Activated T-cell treated with anti-CD3 and anti-CD28 coated beads for 24 hours (primary cell): ENCODE results near the gene F11R.
"Not testable (repeated sequence)": the region's sequence is repeated elsewhere in the genome, so short reads cannot be mapped to it uniquely, and the experiment has no call there.

Experiments used
- DNase-seq: peaks from one replicate; pipeline ENCODE4 v3.0.0-alpha.2; 2020; ENCODE audit warnings: low read depth

The F11R gene

DNA sequence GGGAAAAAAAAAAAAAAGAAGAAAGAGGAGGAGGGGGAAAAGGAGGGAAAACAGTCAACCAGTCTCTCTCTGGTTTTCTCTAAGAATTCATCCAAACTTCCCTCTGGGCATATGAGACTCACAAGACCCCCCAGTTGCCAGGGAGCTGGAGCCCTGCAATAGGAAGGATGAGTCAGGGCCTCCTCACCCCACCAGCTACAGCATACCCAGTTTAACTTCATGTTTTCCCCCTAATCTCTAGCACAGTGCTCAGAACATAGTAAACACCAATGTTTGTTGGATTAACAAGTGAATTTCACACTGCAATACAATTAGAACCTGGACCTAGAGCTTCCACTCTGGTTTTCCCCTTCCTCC lies 7.8 kb downstream of the F11R start:
- DNase-seq, result no peak

DNA sequence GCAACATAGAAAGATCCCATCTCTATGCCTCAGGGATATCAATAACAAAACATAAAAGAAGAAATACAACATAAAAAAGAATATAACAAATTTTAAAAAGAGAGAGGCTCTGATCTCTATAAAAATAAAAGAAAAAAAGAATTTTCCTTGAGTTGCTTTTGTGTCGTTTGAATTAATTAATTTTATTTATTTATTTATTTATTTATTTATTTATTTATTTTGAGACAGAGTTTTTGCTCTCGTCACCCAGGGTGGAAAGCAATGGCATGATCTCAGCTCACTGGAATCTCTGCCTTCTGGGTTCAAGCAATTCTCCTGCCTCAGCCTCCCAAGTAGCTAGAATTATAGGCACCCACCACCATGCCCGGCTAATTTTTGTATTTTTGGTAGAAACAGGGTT lies 8.5 kb downstream of the F11R start:
- no peak for DNase-seq

DNA sequence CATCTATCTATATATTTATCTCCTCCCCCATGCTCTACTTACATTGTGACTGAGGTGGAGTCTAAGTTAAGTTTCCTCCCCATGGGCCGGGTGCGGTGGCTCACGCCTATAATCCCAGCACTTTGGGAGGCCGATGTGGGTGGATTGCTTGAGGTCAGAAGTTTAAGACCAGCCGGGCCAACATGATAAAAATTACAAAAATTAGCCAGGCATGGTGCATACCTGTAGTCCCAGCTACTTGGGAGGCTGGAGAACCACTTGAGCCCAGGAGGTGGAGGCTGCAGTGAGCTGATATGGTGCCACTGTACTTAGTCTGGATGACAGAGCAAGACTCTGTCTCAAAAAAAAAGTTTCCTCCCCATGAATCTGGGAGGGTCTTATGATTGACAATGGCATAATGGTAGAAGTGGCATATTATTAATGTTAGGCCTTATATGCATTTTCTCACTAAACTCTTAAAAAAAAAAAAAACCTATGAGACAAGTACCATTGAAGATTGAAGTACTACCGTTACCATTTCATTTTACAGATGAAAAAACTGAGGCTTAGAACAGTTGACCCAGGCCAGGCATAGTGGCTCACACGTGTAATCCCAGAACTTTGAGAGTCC lies 11.2 kb downstream of the F11R start:
- DNase-seq, result no peak

GRCh38 chr1:161008869-161009510 lies 12.0 kb downstream of the F11R start:
- DNase-seq, result no peak

GRCh38 chr1:161007369-161007768 lies 13.6 kb downstream of the F11R start:
- no peak for DNase-seq

DNA sequence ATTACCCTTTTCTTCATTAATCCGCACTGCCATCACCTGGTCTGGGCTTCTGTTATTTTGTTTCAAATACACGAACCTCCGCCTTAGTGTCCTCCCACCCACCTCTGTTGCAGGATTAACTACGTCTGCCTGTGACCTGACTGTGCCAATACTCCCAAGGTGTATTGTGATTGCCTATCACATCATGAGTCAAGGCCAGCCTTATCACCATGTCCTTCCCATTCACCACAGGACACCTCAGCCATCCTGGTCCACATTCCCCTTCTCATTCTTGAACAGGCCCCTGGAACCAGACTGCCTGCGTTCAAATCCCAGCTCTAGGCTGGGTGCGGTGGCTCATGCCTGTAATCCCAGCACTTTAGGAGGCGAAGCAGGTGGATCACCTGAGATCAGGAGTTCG lies 14.4 kb downstream of the F11R start:
- DNase-seq, result no peak

- no peak for DNase-seq
Measured at GRCh38 chr1:161001525-161001924, 19.4 kb downstream of the F11R start.

DNA sequence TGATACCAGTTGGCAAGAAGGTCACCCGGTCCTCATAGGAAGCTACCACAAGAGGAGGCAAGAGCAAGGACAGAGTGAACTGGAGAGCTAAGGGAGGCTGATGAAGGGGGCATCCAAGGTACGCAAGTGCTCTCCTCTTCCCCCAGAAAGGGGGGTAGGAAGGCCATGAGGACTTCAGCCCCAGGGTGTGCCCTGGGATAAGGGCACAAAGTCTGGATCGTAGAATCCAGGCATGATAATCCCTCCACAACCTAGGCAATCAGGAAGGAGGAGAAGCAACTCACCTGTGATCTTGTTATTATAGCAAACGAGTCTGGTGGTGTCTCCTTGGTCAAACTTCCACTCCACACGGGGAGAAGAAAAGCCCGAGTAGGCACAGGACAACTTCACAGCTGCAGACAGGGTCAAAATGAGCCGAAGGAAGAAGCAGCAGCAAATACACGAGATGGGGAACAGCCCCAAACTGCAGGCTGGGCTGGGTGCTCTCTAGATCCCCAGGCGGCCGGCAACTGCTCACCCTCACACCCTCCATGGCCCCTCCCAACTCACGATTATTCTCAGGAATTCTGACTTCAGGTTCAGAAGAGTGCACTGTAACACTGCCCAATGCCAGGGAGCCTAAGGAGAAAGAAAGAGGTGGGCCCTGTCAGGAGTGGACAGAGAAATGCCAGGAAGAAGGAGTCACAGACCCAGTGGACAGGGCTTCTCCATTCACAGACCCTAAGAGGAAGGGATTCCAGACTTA lies 20.0 kb downstream of the F11R start:
- DNase-seq, result no peak

DNA sequence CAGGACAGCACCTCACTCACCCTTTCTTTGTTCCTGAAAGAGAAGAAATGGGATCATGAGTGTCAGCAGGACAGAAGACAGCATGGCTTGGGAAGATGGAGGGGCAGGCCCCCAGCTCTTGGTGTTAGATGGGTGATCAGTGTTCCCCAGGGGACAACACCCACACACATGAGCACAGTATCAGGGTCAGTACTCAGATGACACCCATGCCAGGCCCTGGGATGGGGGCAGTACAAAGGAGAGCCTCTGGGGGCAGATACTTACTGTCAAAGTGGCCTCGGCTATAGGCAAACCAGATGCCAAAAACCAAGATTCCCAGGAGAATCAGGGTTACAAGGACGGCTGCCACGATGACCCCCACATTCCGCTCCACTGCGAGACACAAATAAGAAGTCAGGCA lies 21.6 kb downstream of the F11R start:
- DNase-seq, result no peak

GRCh38 chr1:160997323-160998038 lies 23.5 kb downstream of the F11R start:
- peak; percentile 37 for DNase-seq

- no peak for DNase-seq
Measured at GRCh38 chr1:160996178-160996577, 24.8 kb downstream of the F11R start.

DNA sequence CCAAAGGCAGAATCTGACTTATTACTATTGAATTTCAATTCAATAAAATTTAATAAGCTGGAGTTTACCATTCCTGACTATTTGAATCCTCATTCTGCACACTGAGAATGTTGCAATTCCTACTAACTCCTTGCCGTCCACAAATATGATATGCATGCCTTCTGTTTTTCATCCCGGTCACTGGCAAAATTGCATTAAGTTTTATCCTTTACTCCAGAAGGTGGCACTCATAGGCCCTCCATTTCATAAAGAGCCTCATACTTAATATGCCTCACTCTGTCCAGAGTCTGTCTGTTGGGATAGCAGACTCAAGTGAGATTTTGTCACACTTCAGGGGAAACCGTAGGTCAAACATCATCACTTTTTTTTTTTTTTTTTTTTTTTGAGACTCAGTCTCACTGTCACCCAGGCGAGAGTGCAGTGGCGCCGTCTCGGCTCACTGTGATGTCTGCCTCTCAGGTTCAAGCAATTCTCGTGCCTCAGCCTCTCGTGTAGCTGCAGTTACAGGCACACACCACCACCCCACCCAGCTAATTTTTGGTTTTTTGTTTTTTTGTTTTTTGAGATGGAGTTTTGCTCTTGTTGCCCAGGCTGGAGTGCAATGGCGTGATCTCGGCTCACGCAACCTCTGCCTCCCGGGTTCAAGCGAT lies 27.3 kb downstream of the F11R start:
- no peak for DNase-seq

DNA sequence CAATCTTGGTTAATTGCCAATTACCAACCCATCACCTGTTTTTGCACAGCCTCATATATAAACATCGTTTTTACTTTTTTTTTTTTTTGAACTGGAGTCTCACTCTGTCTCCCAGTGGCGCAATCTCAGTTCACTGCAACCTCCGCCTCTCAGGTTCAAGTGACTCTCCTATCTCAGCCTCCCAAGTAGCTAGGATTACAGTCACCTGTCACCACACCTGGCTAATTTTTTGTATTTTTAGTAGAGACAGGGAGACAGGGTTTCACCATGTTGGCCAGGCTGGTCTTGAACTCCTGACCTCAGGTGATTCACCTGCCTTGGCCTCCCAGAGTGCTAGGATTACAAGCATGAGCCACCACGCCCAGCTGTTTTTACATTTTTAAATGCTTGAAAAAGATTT lies 28.9 kb downstream of the F11R start:
- DNase-seq, result not testable (repeated sequence)

DNA sequence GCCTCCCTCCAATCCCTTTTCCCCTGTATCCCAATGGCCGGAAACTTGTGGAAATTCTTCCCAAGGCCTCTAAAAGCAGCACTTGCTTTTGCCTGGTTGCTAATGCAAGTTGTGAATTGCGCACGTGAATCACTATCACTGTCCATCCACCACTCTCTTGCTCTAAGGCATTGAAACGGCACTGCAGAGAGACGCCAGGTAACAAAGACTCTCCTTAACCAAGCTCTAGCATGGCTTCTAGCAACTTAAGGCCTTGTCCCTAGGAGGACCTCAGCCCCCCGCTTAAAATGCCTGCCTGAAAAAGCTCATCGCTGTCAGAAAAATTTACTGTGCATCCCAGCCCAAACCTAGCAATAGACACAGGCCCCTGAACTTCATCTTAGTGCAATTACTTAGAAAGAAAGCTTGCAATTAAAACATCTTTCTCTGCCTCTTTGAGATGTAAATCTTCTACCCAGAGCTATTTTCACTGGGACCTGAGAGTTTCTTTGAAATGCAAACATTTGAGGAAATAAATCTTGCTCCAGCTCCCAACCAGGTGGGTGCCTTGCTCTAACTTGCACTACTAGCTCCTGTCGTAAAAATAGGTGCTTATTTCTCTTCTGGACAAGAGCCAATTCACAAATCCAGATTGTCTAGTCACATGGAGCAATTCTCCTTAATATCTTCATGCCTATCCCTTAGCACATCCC lies 33.4 kb downstream of the F11R start:
- no peak for DNase-seq

DNA sequence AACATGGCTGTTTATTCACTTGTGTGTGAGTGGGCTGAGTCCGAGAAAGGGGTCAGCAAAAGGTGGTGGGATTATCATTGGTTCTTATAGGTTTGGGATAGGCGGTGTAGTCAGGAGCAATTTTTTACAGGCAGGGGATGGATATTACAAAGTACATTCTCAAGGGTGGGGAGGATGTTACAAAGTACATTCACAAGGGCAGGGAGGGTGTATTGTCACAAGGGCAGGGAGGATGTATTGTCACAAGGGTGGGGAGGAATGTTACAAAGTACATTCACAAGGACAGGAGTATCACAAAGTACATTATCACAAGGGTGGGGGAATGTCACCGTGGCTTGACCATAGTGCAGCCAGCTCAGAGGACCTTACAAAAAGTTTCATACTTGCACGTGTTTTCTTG lies 35.2 kb downstream of the F11R start:
- no peak for DNase-seq

DNA sequence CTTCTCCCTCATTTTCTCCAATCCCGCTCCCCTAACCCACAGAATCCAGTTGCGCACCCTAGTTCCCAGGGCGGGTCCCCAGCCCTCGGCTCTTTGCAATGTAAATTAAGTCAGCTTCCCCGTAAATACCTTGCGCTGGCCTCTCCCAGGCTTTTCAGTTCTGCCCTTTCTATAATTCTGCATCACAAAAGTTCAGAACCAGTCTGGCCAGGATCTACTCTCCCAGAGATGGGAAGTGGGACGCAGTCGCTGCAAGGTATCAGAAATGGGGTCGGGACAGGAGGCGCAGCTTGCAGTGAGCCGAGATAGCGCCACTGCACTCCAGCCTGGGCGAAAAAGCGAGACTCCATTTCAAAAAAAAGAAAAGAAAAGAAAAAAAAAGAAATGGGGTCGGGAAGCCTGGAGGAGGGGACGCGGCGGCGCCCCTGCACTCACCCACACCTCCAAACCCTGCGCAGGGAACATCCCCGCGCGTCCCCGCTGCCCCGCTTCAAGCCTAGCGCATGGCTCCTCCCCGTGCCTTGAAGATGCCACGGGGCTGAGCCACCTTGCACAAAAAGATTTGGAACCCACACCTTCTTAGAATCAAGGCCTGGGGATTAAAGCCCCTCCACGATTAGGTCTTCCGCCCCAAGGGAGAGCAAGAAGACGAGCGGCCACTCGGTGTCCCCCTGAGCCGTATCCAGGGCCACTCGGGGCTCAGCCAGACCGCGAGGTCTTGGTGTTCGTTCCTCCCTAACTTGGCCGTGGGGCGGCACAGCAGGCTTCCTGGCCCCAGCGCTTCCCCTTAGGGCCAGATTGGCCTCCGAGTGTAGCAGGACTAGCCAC lies 39.2 kb downstream of the F11R start:
- no peak for DNase-seq

DNA sequence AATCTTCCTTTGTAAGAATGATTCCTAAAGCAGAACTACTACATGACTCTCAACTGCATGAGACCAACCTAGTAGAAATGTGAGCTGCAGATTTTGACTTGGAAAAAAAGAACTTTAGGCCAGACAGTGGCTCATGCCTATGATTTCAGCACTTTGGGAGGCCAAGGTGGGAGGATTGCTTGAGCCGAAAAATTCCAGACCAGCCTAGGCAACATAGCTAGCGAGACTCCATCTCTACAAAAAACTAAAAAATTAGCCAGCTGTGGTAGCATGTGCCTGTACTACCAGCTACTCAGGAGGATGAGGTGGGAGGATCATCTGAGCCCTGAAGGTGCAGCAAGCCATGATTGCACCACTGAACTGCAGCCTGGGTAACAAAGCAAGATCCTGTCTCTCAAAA lies 41.7 kb downstream of the F11R start:
- DNase-seq, result no peak

DNA sequence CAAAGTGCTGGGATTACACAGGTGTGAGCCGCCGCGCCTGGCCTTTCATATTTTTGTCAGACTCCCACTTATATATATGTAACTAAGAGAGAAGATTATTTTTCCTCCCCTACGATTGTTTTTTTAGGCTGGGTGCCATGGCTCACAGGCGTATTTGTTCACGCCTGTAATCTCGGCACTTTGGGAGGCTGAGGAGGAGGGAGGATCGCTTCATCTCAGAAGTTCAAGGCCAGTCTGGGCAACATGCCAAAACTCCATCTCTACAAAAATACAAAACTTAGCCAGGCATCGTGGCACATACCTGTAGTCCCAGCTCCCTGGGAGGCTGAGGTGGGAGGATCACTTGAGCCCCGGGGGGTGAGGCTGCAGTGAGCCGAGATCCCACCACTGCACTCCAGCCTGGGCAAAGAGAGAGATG lies 42.4 kb downstream of the F11R start:
- DNase-seq, result no peak

DNA sequence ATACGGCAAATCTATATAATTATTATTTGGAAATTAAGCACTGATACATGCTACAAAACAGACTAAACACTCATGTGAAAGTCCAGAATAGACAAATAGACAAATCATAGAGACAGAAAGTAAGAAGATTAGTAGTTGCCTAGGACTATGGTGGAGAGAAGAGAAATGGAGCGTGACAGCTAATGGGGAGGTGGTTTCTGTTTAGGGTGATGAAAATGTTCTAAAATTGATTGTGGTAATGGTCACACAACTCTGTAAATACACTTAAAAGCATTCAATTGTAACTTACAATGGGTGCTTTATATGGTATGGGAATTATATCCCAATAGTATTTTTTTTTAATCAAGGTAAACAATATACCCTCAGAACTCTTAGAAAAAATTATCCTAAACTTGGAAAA lies 45.9 kb downstream of the F11R start:
- DNase-seq, result no peak

- DNase-seq, result no peak
Measured at GRCh38 chr1:160973491-160973890, 47.5 kb downstream of the F11R start.

DNA sequence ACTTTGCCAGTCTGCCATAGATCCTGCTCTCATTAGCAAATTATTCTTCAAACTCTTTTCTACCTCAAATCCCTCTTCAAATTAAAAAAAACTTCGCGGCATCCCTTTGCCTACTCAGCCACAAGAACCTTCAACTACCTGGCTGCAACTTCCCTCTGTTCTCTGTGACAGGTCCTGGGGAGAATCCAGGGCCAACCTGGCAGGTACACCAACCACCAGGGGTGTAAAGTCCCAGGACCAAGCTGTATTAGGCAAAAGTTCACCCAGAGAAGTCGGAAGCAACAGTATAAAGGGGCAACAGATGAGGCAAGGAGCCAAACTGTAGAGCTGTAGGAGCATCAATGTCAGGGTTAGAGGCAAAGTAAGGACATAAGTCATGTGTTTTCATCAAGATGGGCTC lies 48.0 kb downstream of the F11R start:
- no peak for DNase-seq
